HepG2 (cell line): ENCODE results near the gene SPHK1. TPM values are rescaled to one million over a fixed set of nuclear protein-coding genes. Genes with fewer than 3 reads are reported as not detected.

Experiments
- ETS1 ChIP-seq: sonication (generic); formaldehyde crosslinking; IDR thresholded peaks from 2 replicates; pipeline ENCODE4 v1.4.0; 2020; ENCODE audit warnings: missing genetic modification reagents
- POGK ChIP-seq: sonication (generic); formaldehyde crosslinking; conservative IDR thresholded peaks from 2 replicates; pipeline ENCODE4 v1.8.0; 2022; ENCODE audit warnings: mild to moderate bottlenecking, moderate library complexity, missing genetic modification reagents
- SRSF4 ChIP-seq: fragments of 200-400 bp; formaldehyde crosslinking; IDR thresholded peaks from one replicate; pipeline ENCODE4 v1.6.1; 2018; ENCODE audit warnings: mild to moderate bottlenecking, low read depth, low read length, moderate library complexity; ENCODE audit not compliant: poor library complexity, severe bottlenecking
- ZBTB4 ChIP-seq: sonication (generic); formaldehyde crosslinking; IDR thresholded peaks from 2 replicates; pipeline ENCODE4 v1.4.0; 2020; ENCODE audit warnings: missing genetic modification reagents, mild to moderate bottlenecking, borderline replicate concordance
- ZNF382 ChIP-seq: sonication (generic); formaldehyde crosslinking; IDR thresholded peaks from 2 replicates; pipeline ENCODE4 v1.5.0; 2020; ENCODE audit warnings: missing genetic modification reagents, mild to moderate bottlenecking, borderline replicate concordance
- ZNF550 ChIP-seq: sonication (generic); formaldehyde crosslinking; IDR thresholded peaks from 2 replicates; pipeline ENCODE4 v1.4.0; 2020; ENCODE audit warnings: mild to moderate bottlenecking, missing genetic modification reagents, borderline replicate concordance
- polyA plus RNA-seq, 8 experiments: library from polyadenylated mRNA; depleted of rRNA in 3 of 8; stranded (reverse) in 7 of 8; unstranded in 1 of 8; fragments of >200 nt; fragmentation: Illumina TruSeq in 4 of 8; extraction: Trizol in 4 of 8; gene quantifications; 2 replicates each; pipeline versions ENCODE4 v1.2.1 to v1.2.3, GENCODE V29; 2011 to 2016; ENCODE audit warnings: low read depth in 4 of 8, missing spikeins in 1 of 8, mixed read lengths in 1 of 8; ENCODE audit not compliant: insufficient read depth in 1 of 8
- total RNA-seq, 5 experiments: library from RNA; depleted of rRNA; stranded (reverse); fragments of >200 nt; fragmentation: Illumina TruSeq; extraction: Trizol; gene quantifications; 2 replicates each; pipeline ENCODE4 v1.2.3, GENCODE V29; 2016; ENCODE audit warnings: low read depth in 1 of 5
- TF ChIP-seq, protein P1 (sequence below): sonication (generic); formaldehyde crosslinking; IDR thresholded peaks from 2 replicates; pipeline ENCODE4 v1.9.0; 2021; ENCODE audit warnings: missing genetic modification reagents, borderline replicate concordance
- TF ChIP-seq, protein P2 (sequence below): sonication (generic); formaldehyde crosslinking; IDR thresholded peaks from 2 replicates; pipeline ENCODE4; 2020; ENCODE audit warnings: missing genetic modification reagents, mild to moderate bottlenecking, borderline replicate concordance
- TF ChIP-seq, protein P3 (sequence below): sonication (generic); formaldehyde crosslinking; IDR thresholded peaks from 2 replicates; pipeline ENCODE4 v1.4.0; 2020; ENCODE audit warnings: missing genetic modification reagents, borderline replicate concordance
- TF ChIP-seq, protein P4 (sequence below): sonication (generic); formaldehyde crosslinking; IDR thresholded peaks from 2 replicates; pipeline ENCODE4 v1.4.0; 2020; ENCODE audit warnings: missing genetic modification reagents

The SPHK1 gene
- total and polyA plus RNA-seq, 2 of the 13 experiments (the other 11 are each of a cell fraction or from before 2014, with no cell fraction given): 129 to 160 TPM

- TF ChIP-seq ZNF550 (CRISPR knock-in tag) (no peak), ZBTB4 (CRISPR knock-in tag) (no peak), ZNF382 (CRISPR knock-in tag) (no peak), SRSF4 (no peak), POGK (CRISPR knock-in tag) (0 out of 2 replicates have a peak, but pooled peaks have one; percentile 15), ETS1 (CRISPR knock-in tag) (no peak)
- TF ChIP-seq, protein P1, sequence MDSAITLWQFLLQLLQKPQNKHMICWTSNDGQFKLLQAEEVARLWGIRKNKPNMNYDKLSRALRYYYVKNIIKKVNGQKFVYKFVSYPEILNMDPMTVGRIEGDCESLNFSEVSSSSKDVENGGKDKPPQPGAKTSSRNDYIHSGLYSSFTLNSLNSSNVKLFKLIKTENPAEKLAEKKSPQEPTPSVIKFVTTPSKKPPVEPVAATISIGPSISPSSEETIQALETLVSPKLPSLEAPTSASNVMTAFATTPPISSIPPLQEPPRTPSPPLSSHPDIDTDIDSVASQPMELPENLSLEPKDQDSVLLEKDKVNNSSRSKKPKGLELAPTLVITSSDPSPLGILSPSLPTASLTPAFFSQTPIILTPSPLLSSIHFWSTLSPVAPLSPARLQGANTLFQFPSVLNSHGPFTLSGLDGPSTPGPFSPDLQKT: no peak
- TF ChIP-seq, protein P2, sequence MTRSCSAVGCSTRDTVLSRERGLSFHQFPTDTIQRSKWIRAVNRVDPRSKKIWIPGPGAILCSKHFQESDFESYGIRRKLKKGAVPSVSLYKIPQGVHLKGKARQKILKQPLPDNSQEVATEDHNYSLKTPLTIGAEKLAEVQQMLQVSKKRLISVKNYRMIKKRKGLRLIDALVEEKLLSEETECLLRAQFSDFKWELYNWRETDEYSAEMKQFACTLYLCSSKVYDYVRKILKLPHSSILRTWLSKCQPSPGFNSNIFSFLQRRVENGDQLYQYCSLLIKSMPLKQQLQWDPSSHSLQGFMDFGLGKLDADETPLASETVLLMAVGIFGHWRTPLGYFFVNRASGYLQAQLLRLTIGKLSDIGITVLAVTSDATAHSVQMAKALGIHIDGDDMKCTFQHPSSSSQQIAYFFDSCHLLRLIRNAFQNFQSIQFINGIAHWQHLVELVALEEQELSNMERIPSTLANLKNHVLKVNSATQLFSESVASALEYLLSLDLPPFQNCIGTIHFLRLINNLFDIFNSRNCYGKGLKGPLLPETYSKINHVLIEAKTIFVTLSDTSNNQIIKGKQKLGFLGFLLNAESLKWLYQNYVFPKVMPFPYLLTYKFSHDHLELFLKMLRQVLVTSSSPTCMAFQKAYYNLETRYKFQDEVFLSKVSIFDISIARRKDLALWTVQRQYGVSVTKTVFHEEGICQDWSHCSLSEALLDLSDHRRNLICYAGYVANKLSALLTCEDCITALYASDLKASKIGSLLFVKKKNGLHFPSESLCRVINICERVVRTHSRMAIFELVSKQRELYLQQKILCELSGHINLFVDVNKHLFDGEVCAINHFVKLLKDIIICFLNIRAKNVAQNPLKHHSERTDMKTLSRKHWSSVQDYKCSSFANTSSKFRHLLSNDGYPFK (CRISPR knock-in tag): peak; percentile 88; the same call in 1 of the 2 replicates
- TF ChIP-seq, protein P3, sequence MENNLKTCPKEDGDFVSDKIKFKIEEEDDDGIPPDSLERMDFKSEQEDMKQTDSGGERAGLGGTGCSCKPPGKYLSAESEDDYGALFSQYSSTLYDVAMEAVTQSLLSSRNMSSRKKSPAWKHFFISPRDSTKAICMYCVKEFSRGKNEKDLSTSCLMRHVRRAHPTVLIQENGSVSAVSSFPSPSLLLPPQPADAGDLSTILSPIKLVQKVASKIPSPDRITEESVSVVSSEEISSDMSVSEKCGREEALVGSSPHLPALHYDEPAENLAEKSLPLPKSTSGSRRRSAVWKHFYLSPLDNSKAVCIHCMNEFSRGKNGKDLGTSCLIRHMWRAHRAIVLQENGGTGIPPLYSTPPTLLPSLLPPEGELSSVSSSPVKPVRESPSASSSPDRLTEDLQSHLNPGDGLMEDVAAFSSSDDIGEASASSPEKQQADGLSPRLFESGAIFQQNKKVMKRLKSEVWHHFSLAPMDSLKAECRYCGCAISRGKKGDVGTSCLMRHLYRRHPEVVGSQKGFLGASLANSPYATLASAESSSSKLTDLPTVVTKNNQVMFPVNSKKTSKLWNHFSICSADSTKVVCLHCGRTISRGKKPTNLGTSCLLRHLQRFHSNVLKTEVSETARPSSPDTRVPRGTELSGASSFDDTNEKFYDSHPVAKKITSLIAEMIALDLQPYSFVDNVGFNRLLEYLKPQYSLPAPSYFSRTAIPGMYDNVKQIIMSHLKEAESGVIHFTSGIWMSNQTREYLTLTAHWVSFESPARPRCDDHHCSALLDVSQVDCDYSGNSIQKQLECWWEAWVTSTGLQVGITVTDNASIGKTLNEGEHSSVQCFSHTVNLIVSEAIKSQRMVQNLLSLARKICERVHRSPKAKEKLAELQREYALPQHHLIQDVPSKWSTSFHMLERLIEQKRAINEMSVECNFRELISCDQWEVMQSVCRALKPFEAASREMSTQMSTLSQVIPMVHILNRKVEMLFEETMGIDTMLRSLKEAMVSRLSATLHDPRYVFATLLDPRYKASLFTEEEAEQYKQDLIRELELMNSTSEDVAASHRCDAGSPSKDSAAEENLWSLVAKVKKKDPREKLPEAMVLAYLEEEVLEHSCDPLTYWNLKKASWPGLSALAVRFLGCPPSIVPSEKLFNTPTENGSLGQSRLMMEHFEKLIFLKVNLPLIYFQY: peak; percentile 85; the same call in 1 of the 2 replicates
- TF ChIP-seq, protein P4, sequence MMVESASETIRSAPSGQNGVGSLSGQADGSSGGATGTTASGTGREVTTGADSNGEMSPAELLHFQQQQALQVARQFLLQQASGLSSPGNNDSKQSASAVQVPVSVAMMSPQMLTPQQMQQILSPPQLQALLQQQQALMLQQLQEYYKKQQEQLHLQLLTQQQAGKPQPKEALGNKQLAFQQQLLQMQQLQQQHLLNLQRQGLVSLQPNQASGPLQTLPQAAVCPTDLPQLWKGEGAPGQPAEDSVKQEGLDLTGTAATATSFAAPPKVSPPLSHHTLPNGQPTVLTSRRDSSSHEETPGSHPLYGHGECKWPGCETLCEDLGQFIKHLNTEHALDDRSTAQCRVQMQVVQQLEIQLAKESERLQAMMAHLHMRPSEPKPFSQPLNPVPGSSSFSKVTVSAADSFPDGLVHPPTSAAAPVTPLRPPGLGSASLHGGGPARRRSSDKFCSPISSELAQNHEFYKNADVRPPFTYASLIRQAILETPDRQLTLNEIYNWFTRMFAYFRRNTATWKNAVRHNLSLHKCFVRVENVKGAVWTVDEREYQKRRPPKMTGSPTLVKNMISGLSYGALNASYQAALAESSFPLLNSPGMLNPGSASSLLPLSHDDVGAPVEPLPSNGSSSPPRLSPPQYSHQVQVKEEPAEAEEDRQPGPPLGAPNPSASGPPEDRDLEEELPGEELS (CRISPR knock-in tag): peak; percentile 89
Observed at GRCh38 chr17:76382351-76382802, 2.0 kb upstream of the SPHK1 start (continued).
